Keratinocyte (primary cell): ENCODE results near the gene KRT81. TPM values are rescaled to one million over a fixed set of nuclear protein-coding genes. Genes with fewer than 3 reads are reported as not detected.

Experiments
- DNase-seq: peaks from one replicate; pipeline ENCODE4 v3.0.0-alpha.2; 2011; ENCODE audit warnings: low read depth, missing footprints, low spot score
- FAIRE-seq: peaks from 2 replicates; lab custom pipeline; 2011; peaks lifted over from hg19 to GRCh38; lab: Jason Lieb, UNC
- H2AFZ ChIP-seq: 2 replicates; pipeline ENCODE4 v1.6.0; 2012; ENCODE audit warnings: low read length, control low read depth, inconsistent platforms; ENCODE audit not compliant: control insufficient read depth
- H3K27ac ChIP-seq: 2 replicates; pipeline ENCODE4 v1.5.1; 2011; ENCODE audit warnings: low read length; ENCODE audit not compliant: control insufficient read depth, insufficient read depth
- H3K27me3 ChIP-seq: 3 replicates; pipeline ENCODE4 v1.6.0; 2011; ENCODE audit warnings: low read length; ENCODE audit not compliant: control insufficient read depth, insufficient read depth; ENCODE audit errors: extremely low read depth
- H3K36me3 ChIP-seq, 2 experiments: 2 replicates in 1 of 2; 3 replicates in 1 of 2; pipeline ENCODE4 v1.5.1; 2011; ENCODE audit warnings: low read length in 2 of 2, mild to moderate bottlenecking in 1 of 2; ENCODE audit not compliant: control insufficient read depth in 2 of 2, insufficient read depth in 2 of 2; ENCODE audit errors: extremely low read depth in 1 of 2
- H3K4me1 ChIP-seq: 3 replicates; pipeline ENCODE4 v1.5.1; 2011; ENCODE audit warnings: low read length; ENCODE audit not compliant: control insufficient read depth, insufficient read depth; ENCODE audit errors: extremely low read depth
- H3K4me2 ChIP-seq: 3 replicates; pipeline ENCODE4 v1.6.0; 2011; ENCODE audit warnings: low read depth, low read length; ENCODE audit not compliant: control insufficient read depth, insufficient read depth; ENCODE audit errors: extremely low read depth
- H3K4me3 ChIP-seq, 3 experiments: fragments of 200-600 bp in 1 of 3; sonication (generic) in 1 of 3; 2 replicates in 2 of 3; 3 replicates in 1 of 3; pipeline ENCODE4 v1.5.1; 2011 to 2016; ENCODE audit warnings: low read length in 3 of 3, mild to moderate bottlenecking in 3 of 3, control low read depth in 2 of 3, inconsistent platforms in 1 of 3, low read depth in 1 of 3, mixed read lengths in 1 of 3, mixed run types in 1 of 3, moderate library complexity in 1 of 3; ENCODE audit not compliant: control insufficient read depth in 2 of 3, insufficient read depth in 2 of 3; ENCODE audit errors: extremely low read depth in 1 of 3
- H3K79me2 ChIP-seq: 2 replicates; pipeline ENCODE4 v1.6.0; 2012; ENCODE audit warnings: low read length; ENCODE audit not compliant: control insufficient read depth, insufficient read depth
- H3K9ac ChIP-seq: 3 replicates; pipeline ENCODE4 v1.6.0; 2011; ENCODE audit warnings: low read length; ENCODE audit not compliant: control insufficient read depth, insufficient read depth; ENCODE audit errors: extremely low read depth
- H3K9me1 ChIP-seq: 3 replicates; pipeline ENCODE4 v1.6.0; 2011; ENCODE audit warnings: low read length; ENCODE audit not compliant: control insufficient read depth, insufficient read depth; ENCODE audit errors: extremely low read depth
- H3K9me3 ChIP-seq: 2 replicates; pipeline ENCODE4 v1.5.1; 2012; ENCODE audit warnings: low read depth, low read length; ENCODE audit not compliant: control insufficient read depth
- H4K20me1 ChIP-seq: 3 replicates; pipeline ENCODE4 v1.6.0; 2011; ENCODE audit warnings: low read length; ENCODE audit not compliant: control insufficient read depth, insufficient read depth; ENCODE audit errors: extremely low read depth
- EZH2 ChIP-seq: IDR thresholded peaks from one replicate; pipeline ENCODE4 v1.6.1; 2012; ENCODE audit warnings: inconsistent platforms, mild to moderate bottlenecking, low read length, moderate library complexity
- dilution Hi-C: fragments of 300-500 bp; cut with MboI; formaldehyde crosslinking; loops from one replicate; pipeline ENCODE4 v1.7.0; 2020; ENCODE audit warnings: low sequenced_read_pairs; ENCODE audit not compliant: extremely low pct_ligation_motif_present
- polyA plus RNA-seq, 5 experiments: library from polyadenylated mRNA; depleted of rRNA in 3 of 5; stranded (reverse) in 3 of 5; stranded (forward) in 1 of 5; unstranded in 1 of 5; fragments of >200 nt; gene quantifications; 1 replicate in 1 of 5; 2 replicates in 3 of 5; 3 replicates in 1 of 5; pipeline versions ENCODE4 v1.2.1 to v1.2.3, GENCODE V29; 2011 to 2012; ENCODE audit warnings: missing spikeins in 2 of 5, low read depth in 1 of 5, low replicate concordance in 1 of 5
- TF ChIP-seq, protein P1 (sequence below), 3 experiments: IDR thresholded peaks in 1 of 3; conservative IDR thresholded peaks in 1 of 3; optimal IDR thresholded peaks in 1 of 3; 2 replicates in 2 of 3; 3 replicates in 1 of 3; pipeline versions ENCODE3 to v1.5.1; 2011; ENCODE audit warnings: low read length in 3 of 3, mild to moderate bottlenecking in 3 of 3, moderate library complexity in 2 of 3, control low read depth in 1 of 3, inconsistent platforms in 1 of 3; ENCODE audit not compliant: insufficient read depth in 2 of 3; ENCODE audit errors: extremely low read depth in 1 of 3

Gene KRT81
- polyA plus RNA-seq, 1 donor (not counting 4 experiments of a cell fraction or from before 2014, with no cell fraction given), result 0.03 TPM

- H3K27me3 ChIP-seq, result no peaks in the 10 kb centered on the region
Measured at GRCh38 chr12:52249511-52250047, 41.8 kb downstream of the KRT81 start.

DNA sequence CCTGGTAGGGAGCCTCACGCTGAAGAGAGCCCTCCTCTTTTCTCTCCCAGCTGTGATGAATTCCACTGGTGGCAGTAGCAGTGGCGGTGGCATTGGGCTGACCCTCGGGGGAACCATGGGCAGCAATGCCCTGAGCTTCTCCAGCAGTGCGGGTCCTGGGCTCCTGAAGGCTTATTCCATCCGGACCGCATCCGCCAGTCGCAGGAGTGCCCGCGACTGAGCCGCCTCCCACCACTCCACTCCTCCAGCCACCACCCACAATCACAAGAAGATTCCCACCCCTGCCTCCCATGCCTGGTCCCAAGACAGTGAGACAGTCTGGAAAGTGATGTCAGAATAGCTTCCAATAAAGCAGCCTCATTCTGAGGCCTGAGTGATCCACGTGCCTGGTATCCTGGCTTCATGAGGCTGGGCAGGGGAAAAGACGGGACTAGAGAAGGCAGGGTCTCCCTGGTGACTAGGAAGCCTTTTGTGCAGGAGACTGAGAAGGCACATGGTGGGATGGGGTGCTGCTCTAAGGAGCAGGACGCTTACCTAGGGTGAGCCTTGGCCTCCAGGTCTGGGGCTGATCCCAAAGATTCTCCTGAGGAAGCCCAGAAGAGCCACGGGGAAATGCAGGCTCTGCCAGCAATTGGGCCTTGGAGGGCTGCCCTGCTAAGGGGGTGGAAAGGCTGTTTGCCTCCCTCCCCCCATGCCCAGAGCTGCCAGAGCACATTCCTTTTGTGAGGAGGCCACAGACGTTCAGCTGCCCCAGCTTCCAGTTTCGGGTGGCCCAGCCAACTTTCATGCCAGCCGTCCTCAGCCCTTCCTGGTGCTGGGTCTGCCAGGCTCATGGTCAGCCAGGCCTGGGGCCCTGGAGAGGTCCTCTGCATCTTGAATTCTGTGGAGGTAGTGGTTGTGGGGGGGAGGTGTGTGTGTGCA, 42.5 kb downstream of the KRT81 start:
- TF ChIP-seq, protein P1, sequence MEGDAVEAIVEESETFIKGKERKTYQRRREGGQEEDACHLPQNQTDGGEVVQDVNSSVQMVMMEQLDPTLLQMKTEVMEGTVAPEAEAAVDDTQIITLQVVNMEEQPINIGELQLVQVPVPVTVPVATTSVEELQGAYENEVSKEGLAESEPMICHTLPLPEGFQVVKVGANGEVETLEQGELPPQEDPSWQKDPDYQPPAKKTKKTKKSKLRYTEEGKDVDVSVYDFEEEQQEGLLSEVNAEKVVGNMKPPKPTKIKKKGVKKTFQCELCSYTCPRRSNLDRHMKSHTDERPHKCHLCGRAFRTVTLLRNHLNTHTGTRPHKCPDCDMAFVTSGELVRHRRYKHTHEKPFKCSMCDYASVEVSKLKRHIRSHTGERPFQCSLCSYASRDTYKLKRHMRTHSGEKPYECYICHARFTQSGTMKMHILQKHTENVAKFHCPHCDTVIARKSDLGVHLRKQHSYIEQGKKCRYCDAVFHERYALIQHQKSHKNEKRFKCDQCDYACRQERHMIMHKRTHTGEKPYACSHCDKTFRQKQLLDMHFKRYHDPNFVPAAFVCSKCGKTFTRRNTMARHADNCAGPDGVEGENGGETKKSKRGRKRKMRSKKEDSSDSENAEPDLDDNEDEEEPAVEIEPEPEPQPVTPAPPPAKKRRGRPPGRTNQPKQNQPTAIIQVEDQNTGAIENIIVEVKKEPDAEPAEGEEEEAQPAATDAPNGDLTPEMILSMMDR (optimal IDR thresholded peaks at IDR 0.05 in 1 of 3, IDR thresholded peaks at IDR 0.05 in 1 of 3, conservative IDR thresholded peaks at IDR 0.05 in 1 of 3; ENCODE audit: extremely low read depth in 1 of 3, insufficient read depth in 2 of 3, low read length in 3 of 3), result no peak
- no peak for TF ChIP-seq EZH2

More at GRCh38 chr12:52249511-52250047, 41.8 kb downstream of the KRT81 start:
- dilution Hi-C loops, result no loop called here
- H3K4me1 ChIP-seq, result peaks cover 5% of the 10 kb centered on the region
- no peak overlapping the region for H3K27ac ChIP-seq
- FAIRE-seq (no peak), DNase-seq (no peak)
- no peak overlapping the region for H3K4me3 ChIP-seq
- H3K36me3 ChIP-seq, result no peaks in the 10 kb centered on the region
- H3K9me1 ChIP-seq, result no peaks in the 10 kb centered on the region
- no peaks in the 10 kb centered on the region for H3K9me3 ChIP-seq
- TF ChIP-seq EZH2, result no peak
- TF ChIP-seq, protein P1 (optimal IDR thresholded peaks at IDR 0.05 in 1 of 3, IDR thresholded peaks at IDR 0.05 in 1 of 3, conservative IDR thresholded peaks at IDR 0.05 in 1 of 3; ENCODE audit: extremely low read depth in 1 of 3, insufficient read depth in 2 of 3, low read length in 3 of 3), result no peak
- H4K20me1 ChIP-seq, result no peaks in the 10 kb centered on the region
- no peak overlapping the region for H3K4me2 ChIP-seq
- H3K79me2 ChIP-seq, result no peaks in the 10 kb centered on the region
- no peak overlapping the region for H3K9ac ChIP-seq
- no peak overlapping the region for H2AFZ ChIP-seq

More for the DNA sequence above, 42.5 kb downstream of the KRT81 start:
- Histone ChIP-seq H4K20me1 (no peaks in the 10 kb centered on the region), H2AFZ (no peak overlapping the region), H3K79me2 (no peaks in the 10 kb centered on the region), H3K4me3 (no peak overlapping the region), H3K36me3 (no peaks in the 10 kb centered on the region), H3K27ac (no peak overlapping the region), H3K4me1 (peaks cover 13% of the 10 kb centered on the region), H3K4me2 (no peak overlapping the region), H3K9me3 (no peaks in the 10 kb centered on the region), H3K9ac (no peak overlapping the region), H3K27me3 (no peaks in the 10 kb centered on the region), H3K9me1 (no peaks in the 10 kb centered on the region)
- FAIRE-seq, result no peak
- DNase-seq, result no peak
- dilution Hi-C loops, result no loop called here
